Measurements from ENCODE around the gene ATL2. TPM values are rescaled to one million over a fixed set of nuclear protein-coding genes. Genes with fewer than 3 reads are reported as not detected.

The ATL2 gene
- polyA plus RNA-seq, 3 donors, result 7.8 to 28.3 (median 10.8) TPM

GRCh38 chr2:38417745-38418689, 40.9 kb upstream of the ATL2 start:
- Histone ChIP-seq H3K27me3 (ENCODE audit: control insufficient read depth in 2 of 2, insufficient read depth in 2 of 2, low read length in 2 of 2) (no peaks in the 10 kb centered on the region), H3K9ac (ENCODE audit: insufficient read depth, low read length, poor library complexity, severe bottlenecking) (no peak overlapping the region), H4K20me1 (ENCODE audit: insufficient read depth, low read length) (no peaks in the 10 kb centered on the region), H3K4me2 (replicated peaks; ENCODE audit: extremely low read depth, low read length, poor library complexity, severe bottlenecking) (no peak overlapping the region), H3K4me1 (ENCODE audit: control insufficient read depth in 1 of 2, insufficient read depth in 2 of 2, low read length in 2 of 2) (no peaks in the 10 kb centered on the region), H3K9me3 (replicated peaks in 1 of 2; ENCODE audit: control insufficient read depth in 1 of 2, insufficient read depth in 1 of 2, low read length in 2 of 2) (peaks cover 5 to 8% of the 10 kb centered on the region in 2 donors), H2AFZ (ENCODE audit: insufficient read depth, low read depth, low read length, poor library complexity, severe bottlenecking) (no peak overlapping the region), H3K27ac (ENCODE audit: low read depth in 1 of 2, low read length in 2 of 2) (no peak overlapping the region), H3K79me2 (ENCODE audit: insufficient read depth, low read length) (no peaks in the 10 kb centered on the region), H3K4me3 (replicated peaks in 1 of 3; ENCODE audit: low read depth in 2 of 3, low read length in 3 of 3) (no peak overlapping the region), H3K36me3 (replicated peaks in 1 of 2; ENCODE audit: control insufficient read depth in 1 of 2, insufficient read depth in 2 of 2, low read length in 2 of 2) (no peaks in the 10 kb centered on the region)
- Mint-ChIP-seq H3K36me3 (no peaks in the 10 kb centered on the region), H3K27ac (no peak overlapping the region), H3K27me3 (ENCODE audit: low read depth in 3 of 3) (peaks cover 8 to 11% (median 9%) of the 10 kb centered on the region in 3 donors), H3K4me1 (no peaks in the 10 kb centered on the region), H3K4me3 (no peak overlapping the region), H3K9me3 (peaks cover 9 to 23% (median 19%) of the 10 kb centered on the region in 7 donors)
- intact Hi-C loops (cut with micrococcal nuclease), result no loop called here
- DNase-seq, result no peak
- no peak for TF ChIP-seq CTCF (IDR thresholded peaks at IDR 0.05)
- 90% methylated on average over 2 of the region's 7 CpGs for WGBS (ENCODE audit: insufficient coverage)

DNA sequence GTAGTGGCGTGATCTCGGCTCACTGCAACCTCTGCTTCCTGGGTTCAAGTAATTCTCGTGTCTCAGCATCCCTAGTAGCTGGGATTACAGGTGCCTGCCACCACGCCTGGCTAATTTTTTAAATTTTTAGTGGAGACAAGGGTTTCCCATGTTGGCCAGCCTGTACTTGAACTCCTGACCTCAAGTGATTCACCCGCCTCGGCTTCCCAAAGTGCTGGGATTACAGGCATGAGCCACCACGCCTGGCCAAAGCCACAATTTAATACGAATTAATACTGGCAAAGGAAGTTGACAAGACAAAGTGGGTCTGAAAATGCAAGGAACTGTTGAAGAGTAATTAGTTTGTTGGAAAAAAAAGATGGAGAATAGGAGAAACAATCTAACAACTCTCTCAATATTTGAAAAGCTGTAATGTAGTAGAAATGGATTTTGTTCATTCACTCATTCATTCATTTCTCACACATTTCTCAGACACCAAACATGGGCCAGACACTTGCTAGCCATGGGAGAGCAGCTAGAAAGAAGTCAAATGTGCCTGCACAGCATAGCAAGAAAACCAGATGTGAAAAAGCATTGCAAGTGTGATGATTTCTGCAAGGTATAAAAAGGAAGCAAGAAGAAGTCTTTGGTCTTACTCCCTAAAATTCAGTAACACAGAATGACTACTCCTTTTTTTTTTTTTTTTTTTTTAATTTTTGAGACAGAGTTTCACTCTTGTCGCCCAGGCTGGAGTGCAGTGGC, 39.4 kb upstream of the ATL2 start:
- no peaks in the 10 kb centered on the region for H3K36me3 Mint-ChIP-seq
- 71% methylated on average over 4 of the region's 9 CpGs for WGBS (ENCODE audit: insufficient coverage)
- H4K20me1 ChIP-seq (ENCODE audit: insufficient read depth, low read length), result no peaks in the 10 kb centered on the region
- no peak overlapping the region for H3K9ac ChIP-seq (ENCODE audit: insufficient read depth, low read length, poor library complexity, severe bottlenecking)
- H3K4me1 ChIP-seq (ENCODE audit: control insufficient read depth in 1 of 2, insufficient read depth in 2 of 2, low read length in 2 of 2), result no peaks in the 10 kb centered on the region
- no peak overlapping the region for H2AFZ ChIP-seq (ENCODE audit: insufficient read depth, low read depth, low read length, poor library complexity, severe bottlenecking)
- H3K4me1 Mint-ChIP-seq, result no peaks in the 10 kb centered on the region
- no peaks in the 10 kb centered on the region for H3K79me2 ChIP-seq (ENCODE audit: insufficient read depth, low read length)
- TF ChIP-seq CTCF (IDR thresholded peaks at IDR 0.05), result no peak
- H3K9me3 Mint-ChIP-seq, result peaks cover 21 to 36% (median 32%) of the 10 kb centered on the region in 7 donors
- no peak overlapping the region for H3K27ac ChIP-seq (ENCODE audit: low read depth in 1 of 2, low read length in 2 of 2)
- H3K27ac Mint-ChIP-seq, result no peak overlapping the region
- DNase-seq, result no peak
- no peaks in the 10 kb centered on the region for H3K27me3 ChIP-seq (ENCODE audit: control insufficient read depth in 2 of 2, insufficient read depth in 2 of 2, low read length in 2 of 2)
- H3K36me3 ChIP-seq (replicated peaks in 1 of 2; ENCODE audit: control insufficient read depth in 1 of 2, insufficient read depth in 2 of 2, low read length in 2 of 2), result no peaks in the 10 kb centered on the region
- H3K27me3 Mint-ChIP-seq (ENCODE audit: low read depth in 3 of 3), result peaks cover 6 to 9% (median 8%) of the 10 kb centered on the region in 3 donors
- no peak overlapping the region for H3K4me2 ChIP-seq (replicated peaks; ENCODE audit: extremely low read depth, low read length, poor library complexity, severe bottlenecking)
- no peak overlapping the region for H3K4me3 ChIP-seq (replicated peaks in 1 of 3; ENCODE audit: low read depth in 2 of 3, low read length in 3 of 3)
- H3K9me3 ChIP-seq (replicated peaks in 1 of 2; ENCODE audit: control insufficient read depth in 1 of 2, insufficient read depth in 1 of 2, low read length in 2 of 2), result peaks cover 16 to 22% of the 10 kb centered on the region in 2 donors
- intact Hi-C loops (cut with micrococcal nuclease), result no loop called here
- H3K4me3 Mint-ChIP-seq, result no peak overlapping the region
